Pancreas (tissue), 10 donors: ENCODE measurements around the gene RXFP4. TPM values are rescaled to one million over a fixed set of nuclear protein-coding genes. Genes with fewer than 3 reads are reported as not detected.

Source experiments
- ATAC-seq, 4 donors: fragments of 200-7000 bp; cut with Tn5 transposase; one replicate each; pipeline versions ENCODE4 v1.8.0 to v1.9.1; 2020; ENCODE audit warnings: mild to moderate bottlenecking in 4 of 4, moderate library complexity in 4 of 4
- DNase-seq, 6 donors: peaks; one replicate each; pipeline ENCODE4 v3.0.0-alpha.2; 2020
- FAIRE-seq: peaks from 2 replicates; lab custom pipeline; 2012; peaks lifted over from hg19 to GRCh38; lab: Jason Lieb, UNC
- H3K27ac ChIP-seq, 4 donors: fragments of 200-600 bp; sonication (generic); 1 replicate in 3 of 4; 2 replicates in 1 of 4; pipeline versions ENCODE4 v1.5.0 to v1.8.0; 2020
- H3K27me3 ChIP-seq, 4 donors: fragments of 200-600 bp; one replicate each; pipeline ENCODE4 v1.8.0; 2021
- H3K36me3 ChIP-seq, 3 donors: fragments of 200-600 bp; sonication (generic) in 1 of 3; one replicate each; pipeline versions ENCODE4 v1.5.0 to v1.8.0; 2020 to 2021
- H3K4me1 ChIP-seq, 3 donors: fragments of 200-600 bp; one replicate each; pipeline ENCODE4 v1.8.0; 2021
- H3K4me3 ChIP-seq, 4 donors: fragments of 200-600 bp; sonication (generic) in 2 of 4; one replicate each; pipeline versions ENCODE4 v1.5.0 to v1.8.0; 2020 to 2021
- H3K9me3 ChIP-seq, 4 donors: fragments of 200-600 bp; one replicate each; pipeline ENCODE4 v1.8.0; 2021
- WGBS, 2 donors: extraction: QIAGEN DNeasy Blood & Tissue Kit; methylation state at CpG; one replicate each; pipeline ENCODE4 v1.1.7; 2013; 5-methylcytosine and 5-hydroxymethylcytosine counted together
- intact Hi-C, 3 donors: fragments of 100-400 bp; cut with DNase I; formaldehyde crosslinking; loops; one replicate each; pipeline versions ENCODE4 v1.11.1 to v1.14.2; 2022
- polyA plus RNA-seq, 2 donors: library from polyadenylated mRNA; stranded (reverse); fragments of 200-250 nt; gene quantifications; one replicate each; pipeline ENCODE4 v1.2.3, GENCODE V29; 2013
- total RNA-seq, 6 donors: library from RNA; stranded (reverse); fragmentation: NEBNext Ultra II Directional in 4 of 6; extraction: Animal tissue kit (Norgen Biotek cat#: 25700) in 4 of 6; gene quantifications; one replicate each; pipeline versions ENCODE4 v1.2.1 to v1.2.4, GENCODE V29; 2021 to 2023
- TF ChIP-seq, protein P1 (sequence below), 4 donors: fragments of 200-600 bp; sonication (generic) in 3 of 4; IDR thresholded peaks; one replicate each; pipeline versions ENCODE4 v1.5.0 to v1.8.0; 2021; ENCODE audit warnings: antibody characterized with exemption in 4 of 4
- donor health status: healthy with polysubstance abuse.
- donor health status: DM: no; HTN: no; CAD: no; lungs with moderate emphysema.
- donor health status: DM: no; HTN: no; CAD: no.
- donor health status: control.
- donor health status: control.
- donor health status: Bipolar disorder and iron deficiency.
- donor health status: DM: yes; HTN: yes; CAD: no.
- donor health status: DM: no; HTN: no; CAD: no.
- donor health status: DM: no; HTN: no; CAD: no.
- donor health status: DM: yes; HTN: yes; CAD: no.

RXFP4 gene
- total and polyA plus RNA-seq, 8 donors = 0.12 to 0.19 TPM; not detected in 6

DNA sequence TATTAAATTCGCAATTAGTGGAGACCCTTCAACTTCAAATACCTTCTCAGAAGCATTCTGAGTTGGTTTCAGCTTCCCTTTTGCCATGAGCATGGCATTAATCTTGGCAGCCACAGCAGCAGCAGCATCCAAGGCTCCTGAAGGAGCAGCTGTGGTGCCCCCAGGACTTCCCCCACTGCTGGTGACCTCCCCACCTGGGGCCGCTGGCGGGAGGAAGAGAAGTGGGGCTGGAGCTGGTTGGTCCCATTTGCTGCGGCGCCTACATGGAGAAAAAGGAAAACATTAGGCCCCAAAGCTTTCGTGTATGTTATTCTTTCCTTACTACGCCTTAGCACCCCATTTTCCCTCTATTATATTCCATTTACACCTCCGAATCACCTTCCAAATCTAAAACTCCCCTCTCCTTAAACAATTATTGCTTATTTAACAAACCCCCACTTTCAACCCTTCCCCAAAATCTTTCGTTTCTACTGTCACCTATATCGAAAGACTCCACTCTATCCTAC, 7.8 kb upstream of the RXFP4 start:
- no peaks in the 10 kb centered on the region for H3K9me3 ChIP-seq
- H3K4me3 ChIP-seq = peak overlapping the region; percentile 56 to 85 (median 78)
- H3K27me3 ChIP-seq = no peaks in the 10 kb centered on the region
- FAIRE-seq (no peak), ATAC-seq (peak in 1 of 4 donors; percentile 19), DNase-seq (no peak)
- intact Hi-C loops = no loop called here
- TF ChIP-seq, protein P1, sequence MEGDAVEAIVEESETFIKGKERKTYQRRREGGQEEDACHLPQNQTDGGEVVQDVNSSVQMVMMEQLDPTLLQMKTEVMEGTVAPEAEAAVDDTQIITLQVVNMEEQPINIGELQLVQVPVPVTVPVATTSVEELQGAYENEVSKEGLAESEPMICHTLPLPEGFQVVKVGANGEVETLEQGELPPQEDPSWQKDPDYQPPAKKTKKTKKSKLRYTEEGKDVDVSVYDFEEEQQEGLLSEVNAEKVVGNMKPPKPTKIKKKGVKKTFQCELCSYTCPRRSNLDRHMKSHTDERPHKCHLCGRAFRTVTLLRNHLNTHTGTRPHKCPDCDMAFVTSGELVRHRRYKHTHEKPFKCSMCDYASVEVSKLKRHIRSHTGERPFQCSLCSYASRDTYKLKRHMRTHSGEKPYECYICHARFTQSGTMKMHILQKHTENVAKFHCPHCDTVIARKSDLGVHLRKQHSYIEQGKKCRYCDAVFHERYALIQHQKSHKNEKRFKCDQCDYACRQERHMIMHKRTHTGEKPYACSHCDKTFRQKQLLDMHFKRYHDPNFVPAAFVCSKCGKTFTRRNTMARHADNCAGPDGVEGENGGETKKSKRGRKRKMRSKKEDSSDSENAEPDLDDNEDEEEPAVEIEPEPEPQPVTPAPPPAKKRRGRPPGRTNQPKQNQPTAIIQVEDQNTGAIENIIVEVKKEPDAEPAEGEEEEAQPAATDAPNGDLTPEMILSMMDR (IDR thresholded peaks at IDR 0.05) = no peak
- WGBS, 2 donors = 1 to 3% methylated on average over 10 of the region's 10 CpGs
- H3K27ac ChIP-seq = peak overlapping the region; percentile 79 to 87 (median 86)
- peaks cover 0 to 28% (median 4%) of the 10 kb centered on the region in 3 donors for H3K36me3 ChIP-seq
- H3K4me1 ChIP-seq = peaks cover 22 to 38% (median 30%) of the 10 kb centered on the region in 3 donors

DNA sequence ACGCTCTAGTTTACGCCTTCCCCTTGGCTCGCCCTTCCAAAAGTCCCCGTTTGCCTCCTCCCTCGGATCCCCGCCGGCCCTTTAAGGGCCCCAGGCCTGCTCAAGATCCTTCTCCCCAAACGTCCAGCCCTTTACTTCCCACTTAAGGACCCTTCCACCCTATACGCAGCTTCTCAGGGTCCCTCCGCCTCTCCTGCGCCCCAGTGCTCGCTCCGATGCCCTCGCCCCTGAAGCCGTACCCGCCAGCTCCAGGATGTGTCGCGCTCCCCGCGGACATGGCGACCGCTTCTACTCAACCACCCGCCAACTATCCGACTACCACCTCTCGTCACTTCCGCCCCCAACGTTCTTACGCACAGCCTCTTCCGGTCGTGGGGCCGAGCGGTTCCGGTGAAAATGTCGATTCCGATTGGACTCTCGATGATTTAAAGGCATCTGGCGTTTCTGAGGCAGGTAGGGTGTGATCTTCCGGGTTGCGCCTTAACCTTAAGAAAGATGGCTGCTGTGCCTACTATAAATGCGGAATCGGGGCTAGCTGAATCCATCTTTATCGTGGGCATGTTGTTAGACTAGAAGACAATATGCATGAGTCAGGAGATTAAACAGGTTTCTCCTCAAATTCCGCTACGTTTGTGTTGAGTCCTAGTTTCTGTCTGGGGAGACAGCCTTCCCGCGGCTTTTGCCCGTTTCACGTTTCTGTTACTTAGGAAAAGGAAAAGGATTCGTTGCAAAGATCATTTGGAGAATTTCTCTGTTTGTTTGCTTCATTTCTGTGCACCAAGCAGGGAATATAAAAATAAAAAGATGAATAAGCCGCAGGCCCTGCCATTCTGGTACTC, 7.1 kb upstream of the RXFP4 start, which contains the start of gene KHDC4:
Gene KHDC4 (minus strand): TSS at position 317 of the 839 bp plus-strand sequence. CDS start 40 bp downstream, at position 277.
- peak; percentile 96 to 98 (median 97) for ATAC-seq
- WGBS, 2 donors = 0 to 1% methylated on average over 50 of the region's 50 CpGs

DNA sequence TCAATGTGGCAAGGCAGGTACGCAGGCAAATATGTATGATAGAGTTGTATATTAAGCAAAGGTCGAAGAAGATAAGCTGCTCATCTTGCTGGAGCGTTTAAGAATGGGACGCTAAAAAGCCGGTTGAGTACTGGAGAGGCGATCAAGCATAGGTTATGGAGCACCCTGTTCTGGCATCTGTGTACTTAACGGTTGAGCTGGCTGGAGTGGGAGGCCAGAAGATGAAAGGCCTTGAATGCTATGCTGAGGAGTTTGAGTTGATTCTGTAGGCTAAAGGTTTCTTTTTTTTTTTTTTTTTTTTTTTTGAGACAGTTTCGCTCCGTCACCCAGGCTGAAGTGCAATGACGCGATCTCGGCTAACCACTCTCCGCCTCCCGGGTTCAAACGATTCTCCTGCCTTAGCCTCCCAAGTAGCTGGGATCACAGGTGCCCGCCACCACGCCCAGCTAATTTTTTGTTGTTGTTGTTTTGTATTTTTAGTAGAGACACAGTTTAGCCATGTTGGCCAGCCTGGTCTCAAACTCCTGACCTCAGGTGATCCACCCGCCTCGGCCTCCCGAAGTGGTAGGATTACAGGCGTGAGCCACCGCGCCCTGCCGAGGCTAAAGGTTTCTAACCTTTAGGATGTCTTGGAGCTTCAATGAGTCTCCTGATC, 6.4 kb upstream of the RXFP4 start:
- H3K4me1 ChIP-seq = peaks cover 22 to 35% (median 28%) of the 10 kb centered on the region in 3 donors
- ATAC-seq = peak in 2 of 4 donors; percentile 2 to 6
- peaks cover 0 to 15% (median 0%) of the 10 kb centered on the region in 3 donors for H3K36me3 ChIP-seq
- H3K9me3 ChIP-seq = no peaks in the 10 kb centered on the region
- intact Hi-C loops = loop anchor here in 1 of 3 donors (5.0 kb wide), 1 partner anchor 47 kb away; no protein-coding TSS in a partner anchor
- no peak for DNase-seq
- peak overlapping the region; percentile 54 to 86 (median 75) for H3K27ac ChIP-seq
- H3K4me3 ChIP-seq = peak overlapping the region; percentile 13 to 85 (median 55)
- TF ChIP-seq, protein P1 (IDR thresholded peaks at IDR 0.05) = no peak
- H3K27me3 ChIP-seq = no peaks in the 10 kb centered on the region
- no peak for FAIRE-seq
- 74 to 77% methylated on average over 24 of the region's 24 CpGs for WGBS, 2 donors

More for the DNA sequence above, 7.1 kb upstream of the RXFP4 start, which contains the start of gene KHDC4:
- Histone ChIP-seq H3K27ac (peak within 1 kb of the TSS; percentile 79 to 87 (median 86)), H3K4me3 (peak within 1 kb of the TSS; percentile 56 to 85 (median 78)), H3K4me1 (peaks cover 22 to 38% (median 30%) of the 10 kb centered on the region in 3 donors), H3K9me3 (no peaks in the 10 kb centered on the region), H3K36me3 (peaks cover 0 to 21% (median 3%) of the 10 kb centered on the region in 3 donors), H3K27me3 (no peaks in the 10 kb centered on the region)
- intact Hi-C loops = no loop called here
- DNase-seq (peak; percentile 88 to 96 (median 96)), FAIRE-seq (peak; percentile 96)
- TF ChIP-seq, protein P1 (IDR thresholded peaks at IDR 0.05) = no peak

DNA sequence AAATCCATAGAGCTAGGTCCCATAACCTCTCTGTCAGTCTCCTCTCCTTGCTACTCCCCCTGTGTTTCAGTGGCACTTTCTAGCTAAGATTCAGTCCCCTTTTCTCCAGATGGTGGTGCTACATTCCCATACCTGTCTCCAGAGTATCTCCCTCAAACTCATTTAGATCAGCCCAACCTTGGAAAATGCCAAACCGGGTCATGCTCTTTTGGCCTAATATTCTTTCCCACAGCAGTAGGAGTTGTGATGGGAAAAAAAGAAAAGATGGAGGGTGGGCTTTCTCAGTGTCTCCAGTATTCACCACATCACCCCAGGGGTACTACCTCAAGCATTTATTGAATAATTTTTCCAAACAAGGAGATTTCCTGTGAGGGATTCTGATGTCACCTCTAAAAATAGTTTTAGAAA, 3.2 kb upstream of the RXFP4 start:
- intact Hi-C loops = loop anchor here in 1 of 3 donors (5.0 kb wide), 1 partner anchor 44 kb away; no protein-coding TSS in a partner anchor
- H3K4me1 ChIP-seq = peaks cover 7 to 14% (median 8%) of the 10 kb centered on the region in 3 donors
- H3K27ac ChIP-seq = peak overlapping the region in 1 of 4 donors; percentile 2
- DNase-seq (peak in 1 of 6 donors; percentile 37), ATAC-seq (peak in 2 of 4 donors; percentile 13 to 26), FAIRE-seq (no peak)
- no peaks in the 10 kb centered on the region for H3K36me3 ChIP-seq
- H3K27me3 ChIP-seq = no peaks in the 10 kb centered on the region
- no peak overlapping the region for H3K4me3 ChIP-seq
- TF ChIP-seq, protein P1 (IDR thresholded peaks at IDR 0.05) = peak in 2 of 4 donors; percentile 19 to 21
- 0 to 1% methylated on average over 1 of the region's 1 CpG for WGBS, 2 donors
- H3K9me3 ChIP-seq = no peaks in the 10 kb centered on the region
